SU-DHL-6 (cell line): ENCODE data around the gene EHHADH.

Source experiments
- EZH2phosphoT487 ChIP-seq: fragments of 200-600 bp; sonication (generic), shearing (Covaris generic); conservative IDR thresholded peaks from 2 replicates; pipeline ENCODE4 v1.6.1; 2018; ENCODE audit warnings: mild to moderate bottlenecking, antibody characterized with exemption, low read length, moderate library complexity, mixed read lengths
- TF ChIP-seq, protein P1 (sequence below): fragments of 200-600 bp; sonication (generic); IDR thresholded peaks from one replicate; pipeline ENCODE4 v1.5.1; 2017; ENCODE audit warnings: antibody characterized with exemption, mild to moderate bottlenecking, low read length, moderate library complexity; ENCODE audit not compliant: insufficient read depth, poor library complexity, severe bottlenecking

DNA sequence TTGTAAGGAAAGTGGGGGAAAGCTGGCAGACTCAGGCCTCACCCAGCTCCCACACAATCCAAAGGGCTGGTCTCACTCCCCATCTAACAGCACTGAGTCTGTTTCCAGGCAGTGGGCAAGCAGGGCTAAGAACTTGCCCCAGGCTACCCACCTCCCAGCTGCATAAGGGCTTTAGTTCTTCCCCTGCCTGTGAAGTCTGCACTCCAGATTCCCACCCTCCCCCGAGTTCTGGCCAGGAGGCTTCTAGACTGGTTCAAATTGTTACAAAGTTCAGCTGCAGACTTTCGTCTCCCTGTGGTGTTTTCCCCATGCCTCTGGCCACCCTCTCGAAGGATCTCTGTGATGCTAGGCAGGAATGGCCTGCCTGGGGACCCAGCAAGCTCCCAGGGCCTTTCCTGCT is 11.2 kb downstream of the EHHADH start:
- TF ChIP-seq, protein P1, sequence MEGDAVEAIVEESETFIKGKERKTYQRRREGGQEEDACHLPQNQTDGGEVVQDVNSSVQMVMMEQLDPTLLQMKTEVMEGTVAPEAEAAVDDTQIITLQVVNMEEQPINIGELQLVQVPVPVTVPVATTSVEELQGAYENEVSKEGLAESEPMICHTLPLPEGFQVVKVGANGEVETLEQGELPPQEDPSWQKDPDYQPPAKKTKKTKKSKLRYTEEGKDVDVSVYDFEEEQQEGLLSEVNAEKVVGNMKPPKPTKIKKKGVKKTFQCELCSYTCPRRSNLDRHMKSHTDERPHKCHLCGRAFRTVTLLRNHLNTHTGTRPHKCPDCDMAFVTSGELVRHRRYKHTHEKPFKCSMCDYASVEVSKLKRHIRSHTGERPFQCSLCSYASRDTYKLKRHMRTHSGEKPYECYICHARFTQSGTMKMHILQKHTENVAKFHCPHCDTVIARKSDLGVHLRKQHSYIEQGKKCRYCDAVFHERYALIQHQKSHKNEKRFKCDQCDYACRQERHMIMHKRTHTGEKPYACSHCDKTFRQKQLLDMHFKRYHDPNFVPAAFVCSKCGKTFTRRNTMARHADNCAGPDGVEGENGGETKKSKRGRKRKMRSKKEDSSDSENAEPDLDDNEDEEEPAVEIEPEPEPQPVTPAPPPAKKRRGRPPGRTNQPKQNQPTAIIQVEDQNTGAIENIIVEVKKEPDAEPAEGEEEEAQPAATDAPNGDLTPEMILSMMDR: no peak
- TF ChIP-seq EZH2phosphoT487: no peak
